A673 (cell line): Measurements from ENCODE around the gene MAOA. TPM values are rescaled to one million over a fixed set of nuclear protein-coding genes. Genes with fewer than 3 reads are reported as not detected.

Source experiments
- BruUV-seq: library from RNA; stranded (reverse); fragments of 400-500 nt; replicated peaks from 2 replicates; lab custom pipeline; 2021; lab: Mats Ljungman, UMichigan
- CTCF ChIA-PET: fragments of 300-600 bp; sonication (Branson Sonifier 250); formaldehyde crosslinking; loops from one replicate; lab custom pipeline; 2022; ENCODE audit warnings: antibody characterized with exemption; lab: Charles Lee
- POLR2A ChIA-PET: fragments of 300-600 bp; sonication (Branson Sonifier 250); formaldehyde crosslinking; loops from one replicate; lab custom pipeline; 2022; ENCODE audit warnings: antibody characterized with exemption; ENCODE audit not compliant: low non-redundant PET; lab: Charles Lee
- DNase-seq: peaks from one replicate; pipeline ENCODE4 v3.0.0-alpha.2; 2015; ENCODE audit warnings: low spot score
- H3K27ac ChIP-seq: fragments of 200-600 bp; sonication (generic); 2 replicates; pipeline ENCODE4 v1.5.1; 2016; ENCODE audit warnings: mixed run types, low read depth, mild to moderate bottlenecking, mixed read lengths, antibody characterized with exemption, low read length; ENCODE audit not compliant: poor library complexity, severe bottlenecking
- H3K27me3 ChIP-seq: fragments of 200-600 bp; sonication (generic); replicated peaks from 2 replicates; pipeline ENCODE4 v1.6.1; 2017; ENCODE audit warnings: mixed run types, low read depth, mild to moderate bottlenecking, mixed read lengths, antibody characterized with exemption, low read length; ENCODE audit not compliant: insufficient read depth, poor library complexity
- H3K36me3 ChIP-seq: fragments of 200-600 bp; sonication (generic); 2 replicates; pipeline ENCODE4 v1.6.1; 2016; ENCODE audit warnings: mixed run types, mild to moderate bottlenecking, mixed read lengths, antibody characterized with exemption, low read length; ENCODE audit not compliant: insufficient read depth, poor library complexity, severe bottlenecking
- H3K4me1 ChIP-seq: fragments of 200-600 bp; sonication (generic); 2 replicates; pipeline ENCODE4 v1.6.1; 2017; ENCODE audit warnings: mixed run types, mild to moderate bottlenecking, mixed read lengths, antibody characterized with exemption, low read length; ENCODE audit not compliant: insufficient read depth, poor library complexity, severe bottlenecking
- H3K4me3 ChIP-seq: fragments of 200-600 bp; sonication (generic); 2 replicates; pipeline ENCODE4 v1.5.1; 2016; ENCODE audit warnings: low read depth, mixed run types, mild to moderate bottlenecking, mixed read lengths, low read length; ENCODE audit not compliant: poor library complexity, severe bottlenecking
- H3K9me3 ChIP-seq: fragments of 200-600 bp; sonication (generic); 2 replicates; pipeline ENCODE4 v1.6.1; 2016; ENCODE audit warnings: mixed run types, low read depth, mild to moderate bottlenecking, mixed read lengths, antibody characterized with exemption, low read length; ENCODE audit not compliant: poor library complexity, severe bottlenecking
- CTCF ChIP-seq: fragments of 300-800, 200-600 bp; sonication (generic); conservative IDR thresholded peaks from 2 replicates; pipeline ENCODE4 v1.5.1; 2017; ENCODE audit warnings: low read depth, mild to moderate bottlenecking, antibody characterized with exemption, low read length, moderate library complexity, mixed read lengths
- EZH2 ChIP-seq: fragments of 200-600 bp; sonication (generic); IDR thresholded peaks from 2 replicates; pipeline ENCODE4 v1.6.1; 2017; ENCODE audit warnings: borderline replicate concordance, low read depth, mild to moderate bottlenecking, mixed read lengths, antibody characterized with exemption, low read length; ENCODE audit not compliant: poor library complexity, severe bottlenecking
- intact Hi-C: fragments of 100-400 bp; cut with micrococcal nuclease; formaldehyde crosslinking; loops from one replicate; pipeline ENCODE4 v1.10.0; 2022; ENCODE audit not compliant: unreplicated experiment
- total RNA-seq: library from RNA; stranded (reverse); gene quantifications from 2 replicates; pipeline ENCODE4 v1.2.3, GENCODE V29; 2021

The MAOA gene
- total RNA-seq, 1 experiment from 2014 or later, result 6.1 TPM

GRCh38 chrX:43679778-43680177 lies 23.7 kb downstream of the MAOA start:
- POLR2A ChIA-PET, result no interaction called here
- peak; percentile 41 for DNase-seq
- Histone ChIP-seq H3K4me3 (no peak overlapping the region), H3K36me3 (no peaks in the 10 kb centered on the region), H3K9me3 (no peaks in the 10 kb centered on the region), H3K4me1 (peaks cover 7% of the 10 kb centered on the region), H3K27me3 (no peaks in the 10 kb centered on the region), H3K27ac (no peak overlapping the region)
- CTCF ChIA-PET, result no interaction called here
- no TSS peak for BruUV-seq
- TF ChIP-seq EZH2 (no peak), CTCF (no peak)
- intact Hi-C loops, result no loop called here

GRCh38 chrX:43682726-43683125 lies 26.6 kb downstream of the MAOA start:
- H3K36me3 ChIP-seq, result no peaks in the 10 kb centered on the region
- no peak for TF ChIP-seq CTCF
- no peak for TF ChIP-seq EZH2
- H3K4me3 ChIP-seq, result no peak overlapping the region
- peaks cover 7% of the 10 kb centered on the region for H3K4me1 ChIP-seq
- H3K27me3 ChIP-seq, result no peaks in the 10 kb centered on the region
- intact Hi-C loops, result no loop called here
- no peak overlapping the region for H3K27ac ChIP-seq
- ChIA-PET CTCF (no interaction called here), POLR2A (no interaction called here)
- H3K9me3 ChIP-seq, result no peaks in the 10 kb centered on the region
- BruUV-seq, result no TSS peak
- DNase-seq, result no peak

- peaks cover 5% of the 10 kb centered on the region for H3K4me1 ChIP-seq
- intact Hi-C loops, result no loop called here
- H3K4me3 ChIP-seq, result no peak overlapping the region
- ChIA-PET CTCF (no interaction called here), POLR2A (no interaction called here)
- H3K27me3 ChIP-seq, result no peaks in the 10 kb centered on the region
- no peak for DNase-seq
- BruUV-seq, result no TSS peak
- TF ChIP-seq EZH2 (no peak), CTCF (no peak)
- no peaks in the 10 kb centered on the region for H3K9me3 ChIP-seq
- no peaks in the 10 kb centered on the region for H3K36me3 ChIP-seq
- no peak overlapping the region for H3K27ac ChIP-seq
These were observed 29.1 kb downstream of the MAOA start for GRCh38 chrX:43685221-43685620.
